T-helper 2 cell treated with Interferon-gamma antibody and Interleukin-4, amounts not matched to agents 5 μg/mL and 100 μg/mL, for 36 hours (primary cell): Measurements from ENCODE around the gene CYSTM1.

Experiments used
- DNase-seq: peaks from one replicate; pipeline ENCODE4 v3.0.0; 2021; ENCODE audit warnings: low spot score
- H3K27ac Mint-ChIP-seq: one replicate; pipeline ENCODE4 v1.8.0; 2021; ENCODE audit warnings: mild to moderate bottlenecking, mixed read lengths
- H3K27me3 Mint-ChIP-seq: one replicate; pipeline ENCODE4 v1.8.0; 2021; ENCODE audit warnings: low read depth, mixed read lengths
- H3K36me3 Mint-ChIP-seq: one replicate; pipeline ENCODE4 v1.8.0; 2021; ENCODE audit warnings: low read depth, mixed read lengths
- H3K4me1 Mint-ChIP-seq: one replicate; pipeline ENCODE4 v1.8.0; 2021; ENCODE audit warnings: low read depth, mixed read lengths
- H3K4me3 Mint-ChIP-seq: one replicate; pipeline ENCODE4 v1.8.0; 2022; ENCODE audit warnings: mild to moderate bottlenecking, moderate library complexity, mixed read lengths
- H3K9me3 Mint-ChIP-seq: one replicate; pipeline ENCODE4 v1.8.0; 2021; ENCODE audit warnings: mixed read lengths

Gene CYSTM1

GRCh38 chr5:140174465-140175366, at the start of gene CYSTM1:
CYSTM1 (plus strand) TSS chr5:140175188; CDS start chr5:140194466, 19,278 bp downstream.
- peaks cover 31% of the 10 kb centered on the region for H3K27me3 Mint-ChIP-seq
- H3K9me3 Mint-ChIP-seq: no peaks in the 10 kb centered on the region
- H3K36me3 Mint-ChIP-seq: no peaks in the 10 kb centered on the region
- DNase-seq: peak; percentile 95
- peak within 1 kb of the TSS; percentile 88 for H3K27ac Mint-ChIP-seq
- H3K4me3 Mint-ChIP-seq: peak within 1 kb of the TSS; percentile 94
- peaks cover 13% of the 10 kb centered on the region for H3K4me1 Mint-ChIP-seq

GRCh38 chr5:140125637-140126036, 49.4 kb upstream of the CYSTM1 start, which contains the start of gene IGIP:
IGIP (plus strand) TSS chr5:140125937; CDS start chr5:140128477, 2,540 bp downstream.
- no peaks in the 10 kb centered on the region for H3K9me3 Mint-ChIP-seq
- no peak for DNase-seq
- no peak within 1 kb of the TSS for H3K4me3 Mint-ChIP-seq
- H3K27me3 Mint-ChIP-seq: peaks cover 11% of the 10 kb centered on the region
- H3K4me1 Mint-ChIP-seq: peaks cover 9% of the 10 kb centered on the region
- H3K27ac Mint-ChIP-seq: no peak within 1 kb of the TSS
- no peaks in the 10 kb centered on the region for H3K36me3 Mint-ChIP-seq

DNA sequence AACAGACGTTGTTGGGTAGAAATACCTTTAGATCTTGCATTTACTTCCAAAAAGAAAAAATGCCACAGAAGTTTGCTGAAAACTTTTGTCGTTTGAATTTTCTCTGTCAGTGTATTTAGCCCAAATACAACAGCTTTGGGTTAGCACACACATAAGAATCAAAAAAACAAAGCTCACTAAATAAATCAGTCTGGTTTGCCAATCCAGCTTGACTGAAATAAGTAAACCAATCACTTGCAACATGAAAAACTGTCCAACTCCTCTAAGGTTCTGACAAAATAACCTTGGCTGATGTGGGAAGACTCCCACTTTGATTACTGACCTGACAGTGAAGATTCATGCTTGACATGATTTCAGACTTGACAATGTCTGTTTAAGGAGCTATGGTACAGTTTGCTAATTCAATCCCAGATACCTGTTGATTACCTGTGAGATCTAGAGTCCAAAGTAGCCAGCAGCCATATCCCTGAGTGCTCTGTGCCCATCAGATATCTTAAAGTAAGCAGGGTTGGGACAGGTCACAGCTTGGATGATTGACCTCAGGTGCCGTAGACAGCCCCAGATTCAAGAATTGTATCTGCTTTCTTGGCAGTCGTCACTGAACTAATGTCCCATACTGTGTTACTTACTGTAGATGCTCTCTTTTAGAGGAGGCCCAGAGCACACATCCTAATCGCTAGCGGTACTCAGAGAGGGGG, 48.5 kb upstream of the CYSTM1 start:
- H3K36me3 Mint-ChIP-seq: no peaks in the 10 kb centered on the region
- no peak for DNase-seq
- no peak overlapping the region for H3K27ac Mint-ChIP-seq
- H3K4me1 Mint-ChIP-seq: peaks cover 11% of the 10 kb centered on the region
- peaks cover 11% of the 10 kb centered on the region for H3K27me3 Mint-ChIP-seq
- H3K9me3 Mint-ChIP-seq: no peaks in the 10 kb centered on the region
- no peak overlapping the region for H3K4me3 Mint-ChIP-seq

DNA sequence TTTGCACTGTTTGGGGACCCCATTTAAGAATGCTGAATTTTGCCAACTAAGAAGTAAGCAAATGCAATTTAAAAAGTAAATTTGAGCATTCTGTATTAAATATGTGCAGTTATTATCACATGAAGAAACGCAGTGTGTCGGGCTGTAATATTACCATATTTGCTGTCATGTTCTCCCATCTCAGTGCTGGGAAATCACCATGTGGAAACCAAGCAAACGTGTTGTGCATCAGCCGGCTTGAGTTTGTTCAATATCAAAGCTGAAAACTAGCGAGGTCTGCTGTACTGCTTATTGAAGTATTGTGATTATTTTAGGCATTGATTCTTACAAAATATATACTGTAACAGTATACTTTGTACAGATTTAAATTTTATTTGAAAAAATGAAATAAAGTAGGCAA, 46.6 kb upstream of the CYSTM1 start:
- Mint-ChIP-seq H3K36me3 (no peaks in the 10 kb centered on the region), H3K9me3 (no peaks in the 10 kb centered on the region), H3K4me3 (no peak overlapping the region), H3K27me3 (peaks cover 11% of the 10 kb centered on the region), H3K27ac (no peak overlapping the region), H3K4me1 (peaks cover 16% of the 10 kb centered on the region)
- DNase-seq: no peak

DNA sequence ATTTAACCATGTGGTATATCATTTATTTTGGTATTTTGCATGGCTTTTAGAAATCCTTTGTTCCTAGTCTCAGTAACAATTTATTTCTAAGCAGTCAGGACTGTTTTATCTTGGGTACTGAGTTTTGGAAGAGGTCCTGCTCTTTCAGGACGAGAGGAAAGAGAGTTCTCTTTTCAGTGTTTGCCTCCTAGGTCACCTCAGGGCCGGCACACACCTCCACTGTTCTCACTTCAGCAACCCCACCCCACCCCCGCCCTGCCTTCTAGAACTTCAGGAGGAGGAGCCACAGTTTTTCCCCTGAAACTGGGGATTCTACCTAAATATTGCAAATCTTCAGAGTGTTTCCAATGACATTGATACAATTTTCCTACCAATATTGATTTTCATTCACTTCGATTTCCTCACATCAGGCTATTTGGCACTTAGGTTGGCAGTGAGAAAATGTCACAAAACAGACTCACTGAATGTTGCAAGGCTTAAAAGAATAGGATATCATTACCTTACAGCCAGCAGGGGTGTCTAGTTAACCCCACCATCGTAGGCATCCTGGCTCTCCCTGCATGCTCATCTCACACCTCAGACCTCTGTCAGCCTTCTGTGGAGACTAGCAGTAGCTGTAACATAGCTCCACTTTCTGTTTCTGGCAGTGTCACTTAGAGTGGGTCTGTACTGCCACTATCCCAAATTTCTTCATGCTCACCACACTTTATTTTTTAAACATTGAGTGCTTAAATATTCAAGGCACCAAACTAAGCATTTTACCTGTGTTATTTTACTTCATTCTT, 43.8 kb upstream of the CYSTM1 start:
- H3K4me1 Mint-ChIP-seq: peaks cover 17% of the 10 kb centered on the region
- H3K4me3 Mint-ChIP-seq: no peak overlapping the region
- H3K27ac Mint-ChIP-seq: no peak overlapping the region

GRCh38 chr5:140131967-140132409, 43.0 kb upstream of the CYSTM1 start:
- H3K36me3 Mint-ChIP-seq: no peaks in the 10 kb centered on the region
- H3K4me1 Mint-ChIP-seq: peaks cover 17% of the 10 kb centered on the region
- H3K27ac Mint-ChIP-seq: no peak overlapping the region
- peaks cover 4% of the 10 kb centered on the region for H3K27me3 Mint-ChIP-seq
- DNase-seq: no peak
- no peaks in the 10 kb centered on the region for H3K9me3 Mint-ChIP-seq
- H3K4me3 Mint-ChIP-seq: no peak overlapping the region

More for the DNA sequence above, 43.8 kb upstream of the CYSTM1 start:
- no peaks in the 10 kb centered on the region for H3K9me3 Mint-ChIP-seq
- no peak for DNase-seq
- no peaks in the 10 kb centered on the region for H3K36me3 Mint-ChIP-seq
- peaks cover 6% of the 10 kb centered on the region for H3K27me3 Mint-ChIP-seq

- peaks cover 17% of the 10 kb centered on the region for H3K4me1 Mint-ChIP-seq
- H3K4me3 Mint-ChIP-seq: no peak overlapping the region
- no peak overlapping the region for H3K27ac Mint-ChIP-seq
These were observed 41.3 kb upstream of the CYSTM1 start for GRCh38 chr5:140133514-140134167.

DNA sequence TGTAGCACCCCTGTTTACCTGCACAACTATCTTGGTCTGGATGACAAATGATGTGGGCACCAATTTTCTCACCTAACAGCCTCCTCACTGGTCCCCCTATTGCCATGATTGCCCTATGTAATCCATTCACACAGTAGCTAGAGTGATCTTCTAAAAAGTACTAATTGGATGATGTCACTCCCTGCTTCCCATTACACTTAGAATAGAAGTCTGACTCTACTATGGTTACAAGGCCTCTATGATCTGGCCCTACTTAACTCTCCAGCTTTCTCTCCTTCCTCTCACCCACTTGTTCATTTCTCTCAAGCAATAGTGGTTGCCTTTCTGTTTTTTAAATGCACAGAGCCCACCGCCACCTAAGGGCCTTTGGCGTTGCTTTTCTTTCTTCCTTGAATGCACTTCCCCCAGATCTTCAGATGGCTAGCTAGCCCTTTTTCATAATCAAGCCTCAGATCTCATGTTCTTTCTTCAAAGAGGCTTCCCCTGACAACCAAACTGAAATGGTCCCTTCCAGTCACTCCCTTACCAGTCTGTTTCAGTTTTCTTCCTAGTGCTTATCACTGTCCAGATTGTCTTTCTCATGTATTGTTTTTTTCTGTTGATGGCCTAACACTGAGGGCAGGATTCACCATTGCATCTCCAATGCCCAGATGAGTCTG, 40.6 kb upstream of the CYSTM1 start:
- no peak overlapping the region for H3K27ac Mint-ChIP-seq
- DNase-seq: no peak
- H3K9me3 Mint-ChIP-seq: no peaks in the 10 kb centered on the region
- no peaks in the 10 kb centered on the region for H3K36me3 Mint-ChIP-seq
- peaks cover 3% of the 10 kb centered on the region for H3K27me3 Mint-ChIP-seq
- H3K4me1 Mint-ChIP-seq: peaks cover 17% of the 10 kb centered on the region
- H3K4me3 Mint-ChIP-seq: no peak overlapping the region

More at GRCh38 chr5:140133514-140134167, 41.3 kb upstream of the CYSTM1 start:
- Mint-ChIP-seq H3K27me3 (peaks cover 3% of the 10 kb centered on the region), H3K36me3 (no peaks in the 10 kb centered on the region), H3K9me3 (no peaks in the 10 kb centered on the region)
- no peak for DNase-seq

DNA sequence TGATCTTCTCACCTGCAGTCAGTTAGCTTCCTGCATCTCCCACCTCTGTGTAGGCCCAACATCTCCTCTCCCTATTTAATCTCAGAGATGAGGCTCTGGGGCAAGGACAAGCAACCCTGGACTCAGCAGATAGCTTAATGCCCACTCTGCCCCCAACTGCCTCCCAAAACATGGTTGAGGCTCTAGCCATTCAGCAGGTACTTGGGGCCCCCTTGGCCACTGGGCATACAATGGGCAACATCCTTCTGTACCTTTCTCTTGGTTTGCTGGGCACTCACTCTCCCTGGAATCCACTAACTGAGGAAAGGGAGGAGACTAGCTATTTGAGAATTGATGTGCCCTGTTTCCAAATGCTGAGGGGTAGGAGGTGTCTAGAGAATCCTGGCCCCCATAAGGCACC, 39.9 kb upstream of the CYSTM1 start:
- H3K27ac Mint-ChIP-seq: no peak overlapping the region

GRCh38 chr5:140136624-140137023, 38.4 kb upstream of the CYSTM1 start:
- Mint-ChIP-seq H3K9me3 (no peaks in the 10 kb centered on the region), H3K36me3 (no peaks in the 10 kb centered on the region), H3K4me1 (peaks cover 13% of the 10 kb centered on the region), H3K27me3 (peaks cover 9% of the 10 kb centered on the region), H3K27ac (no peak overlapping the region), H3K4me3 (no peak overlapping the region)
- no peak for DNase-seq

More for the DNA sequence above, 39.9 kb upstream of the CYSTM1 start:
- H3K9me3 Mint-ChIP-seq: no peaks in the 10 kb centered on the region
- peaks cover 17% of the 10 kb centered on the region for H3K4me1 Mint-ChIP-seq
- no peak overlapping the region for H3K4me3 Mint-ChIP-seq
- peaks cover 6% of the 10 kb centered on the region for H3K27me3 Mint-ChIP-seq
- DNase-seq: no peak
- no peaks in the 10 kb centered on the region for H3K36me3 Mint-ChIP-seq

- no peak overlapping the region for H3K27ac Mint-ChIP-seq
- no peak for DNase-seq
These were observed 34.6 kb upstream of the CYSTM1 start for GRCh38 chr5:140140435-140140834.

DNA sequence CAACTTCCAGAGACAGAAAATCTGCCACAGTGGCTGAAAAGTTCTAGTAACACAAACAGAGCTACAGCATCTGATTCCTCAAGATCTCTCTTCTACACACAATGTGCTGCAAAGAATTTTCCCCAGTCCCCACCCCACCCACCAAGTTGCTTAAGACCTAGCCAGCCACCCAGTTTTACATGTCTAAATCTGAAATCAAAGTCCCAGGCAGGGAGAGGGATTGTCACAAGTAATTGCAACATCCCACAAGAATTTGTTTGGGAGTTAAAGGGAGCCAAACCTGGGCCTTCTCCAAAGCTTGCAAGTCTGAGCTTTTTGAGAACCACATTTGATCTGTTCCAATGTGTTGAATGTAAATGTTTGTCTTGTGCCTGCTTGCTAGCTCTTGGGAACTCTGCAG, 33.7 kb upstream of the CYSTM1 start:
- Mint-ChIP-seq H3K27ac (no peak overlapping the region), H3K27me3 (peaks cover 20% of the 10 kb centered on the region), H3K4me1 (peaks cover 5% of the 10 kb centered on the region), H3K36me3 (no peaks in the 10 kb centered on the region), H3K4me3 (no peak overlapping the region), H3K9me3 (no peaks in the 10 kb centered on the region)
- DNase-seq: no peak

More at GRCh38 chr5:140140435-140140834, 34.6 kb upstream of the CYSTM1 start:
- no peaks in the 10 kb centered on the region for H3K9me3 Mint-ChIP-seq
- H3K27me3 Mint-ChIP-seq: peaks cover 20% of the 10 kb centered on the region
- no peak overlapping the region for H3K4me3 Mint-ChIP-seq
- peaks cover 4% of the 10 kb centered on the region for H3K4me1 Mint-ChIP-seq
- H3K36me3 Mint-ChIP-seq: no peaks in the 10 kb centered on the region

DNA sequence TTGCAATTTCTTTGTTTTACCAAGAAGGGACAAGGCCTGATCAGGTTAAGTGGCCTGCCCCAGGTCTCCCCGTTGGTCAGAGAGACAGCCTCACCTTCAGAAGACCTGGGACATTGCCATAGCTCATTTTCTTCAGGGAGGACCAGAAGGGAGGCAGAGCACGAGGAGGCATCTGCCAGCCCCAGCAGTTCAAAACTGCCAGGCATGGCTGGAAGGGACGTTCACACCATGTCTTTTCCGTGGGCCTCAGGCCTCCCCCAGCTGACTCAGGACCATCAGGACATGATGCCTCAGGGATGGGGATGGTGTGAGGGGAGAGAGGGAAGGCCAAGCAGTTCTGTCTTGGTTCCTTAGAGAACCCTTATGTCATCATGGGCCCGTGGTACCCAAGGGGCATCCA, 32.7 kb upstream of the CYSTM1 start:
- peaks cover 5% of the 10 kb centered on the region for H3K4me1 Mint-ChIP-seq
- H3K4me3 Mint-ChIP-seq: no peak overlapping the region
- peaks cover 28% of the 10 kb centered on the region for H3K27me3 Mint-ChIP-seq
- H3K36me3 Mint-ChIP-seq: peaks cover 2% of the 10 kb centered on the region
- DNase-seq: no peak
- no peaks in the 10 kb centered on the region for H3K9me3 Mint-ChIP-seq
- no peak overlapping the region for H3K27ac Mint-ChIP-seq
